ENCODE data around the gene PRR22. TPM values are rescaled to one million over a fixed set of nuclear protein-coding genes. Genes with fewer than 3 reads are reported as not detected.

Gene PRR22
- total RNA-seq, 4 donors from 2014 or later, result 1.6 to 3.5 TPM; not detected in 2

DNA sequence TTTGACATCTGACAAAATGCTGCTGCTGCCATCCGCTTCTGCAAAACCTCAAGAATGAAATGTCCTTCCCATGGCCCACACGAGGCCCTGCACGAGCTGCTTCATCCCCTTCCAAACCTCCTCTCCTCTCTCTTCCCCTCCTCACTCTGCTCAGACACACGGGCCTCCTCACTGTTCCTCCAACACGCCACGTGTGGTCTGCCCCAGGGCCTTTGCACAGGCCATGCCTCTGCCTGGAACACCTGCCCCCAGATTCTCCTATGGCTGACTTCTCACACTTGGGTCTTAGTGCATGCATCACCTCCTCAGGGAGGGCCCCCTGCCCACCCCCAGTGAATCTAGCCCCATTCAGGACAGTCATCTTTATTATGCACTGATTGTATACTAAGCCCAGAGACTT lies 36.2 kb upstream of the PRR22 start:
- Histone ChIP-seq H3K4me1 (no peaks in the 10 kb centered on the region), H3K4me3 (no peak overlapping the region), H3K27me3 (no peaks in the 10 kb centered on the region), H3K36me3 (no peaks in the 10 kb centered on the region), H3K27ac (no peak overlapping the region), H3K9me3 (no peaks in the 10 kb centered on the region)
- intact Hi-C loops (cut with DNase I; ENCODE audit: low total_unique reads), result no loop called here
- no peak for DNase-seq
- TF ChIP-seq, protein P1, sequence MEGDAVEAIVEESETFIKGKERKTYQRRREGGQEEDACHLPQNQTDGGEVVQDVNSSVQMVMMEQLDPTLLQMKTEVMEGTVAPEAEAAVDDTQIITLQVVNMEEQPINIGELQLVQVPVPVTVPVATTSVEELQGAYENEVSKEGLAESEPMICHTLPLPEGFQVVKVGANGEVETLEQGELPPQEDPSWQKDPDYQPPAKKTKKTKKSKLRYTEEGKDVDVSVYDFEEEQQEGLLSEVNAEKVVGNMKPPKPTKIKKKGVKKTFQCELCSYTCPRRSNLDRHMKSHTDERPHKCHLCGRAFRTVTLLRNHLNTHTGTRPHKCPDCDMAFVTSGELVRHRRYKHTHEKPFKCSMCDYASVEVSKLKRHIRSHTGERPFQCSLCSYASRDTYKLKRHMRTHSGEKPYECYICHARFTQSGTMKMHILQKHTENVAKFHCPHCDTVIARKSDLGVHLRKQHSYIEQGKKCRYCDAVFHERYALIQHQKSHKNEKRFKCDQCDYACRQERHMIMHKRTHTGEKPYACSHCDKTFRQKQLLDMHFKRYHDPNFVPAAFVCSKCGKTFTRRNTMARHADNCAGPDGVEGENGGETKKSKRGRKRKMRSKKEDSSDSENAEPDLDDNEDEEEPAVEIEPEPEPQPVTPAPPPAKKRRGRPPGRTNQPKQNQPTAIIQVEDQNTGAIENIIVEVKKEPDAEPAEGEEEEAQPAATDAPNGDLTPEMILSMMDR (IDR thresholded peaks at IDR 0.05), result no peak
- TF ChIP-seq POLR2A (IDR thresholded peaks at IDR 0.05), result no peak

DNA sequence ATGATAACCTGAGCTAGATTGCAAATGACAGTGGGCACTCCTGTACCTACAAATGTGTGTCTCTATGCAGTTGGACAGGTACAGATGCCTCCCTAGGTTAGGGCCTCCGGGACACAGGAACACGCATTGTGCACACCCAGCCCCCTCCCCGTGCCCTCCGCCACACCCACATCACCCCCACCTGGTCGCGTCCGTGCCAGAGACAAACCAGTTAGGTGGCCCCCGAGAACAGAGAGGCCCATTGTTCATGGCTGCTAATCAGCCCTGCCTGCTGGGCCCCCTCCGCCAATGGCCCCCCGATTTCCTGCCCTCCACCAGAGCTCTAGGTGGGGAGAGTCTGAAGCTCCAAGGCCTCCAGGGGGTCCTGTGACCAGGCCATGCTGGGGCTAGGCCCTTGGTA lies 34.0 kb upstream of the PRR22 start:
- H3K4me3 ChIP-seq, result no peak overlapping the region
- TF ChIP-seq, protein P1 (IDR thresholded peaks at IDR 0.05), result no peak
- TF ChIP-seq POLR2A (IDR thresholded peaks at IDR 0.05), result no peak
- intact Hi-C loops (cut with DNase I; ENCODE audit: low total_unique reads), result no loop called here
- no peaks in the 10 kb centered on the region for H3K4me1 ChIP-seq
- no peaks in the 10 kb centered on the region for H3K36me3 ChIP-seq
- no peaks in the 10 kb centered on the region for H3K9me3 ChIP-seq
- H3K27me3 ChIP-seq, result no peaks in the 10 kb centered on the region
- DNase-seq, result no peak
- no peak overlapping the region for H3K27ac ChIP-seq

DNA sequence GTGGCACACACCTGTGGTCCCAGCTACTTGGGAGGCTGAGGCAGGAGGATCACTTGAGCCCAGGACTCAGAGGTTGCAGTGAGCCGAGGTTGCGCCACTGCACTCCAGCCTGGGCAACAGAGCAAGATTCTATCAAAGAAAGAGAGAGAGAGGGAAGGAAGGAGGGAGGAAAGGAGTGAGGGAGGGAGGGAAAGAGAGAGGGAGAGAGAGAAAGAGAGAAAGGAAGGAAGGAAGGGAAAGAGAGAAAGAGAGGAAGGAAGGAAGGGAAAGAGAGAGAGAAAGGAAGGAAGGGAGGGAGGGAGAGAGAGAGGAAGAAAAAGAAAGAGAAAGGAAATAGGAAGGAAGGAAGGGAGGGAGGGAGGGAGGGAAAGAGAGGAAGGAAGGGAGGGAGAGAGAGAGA lies 32.7 kb upstream of the PRR22 start:
- no peaks in the 10 kb centered on the region for H3K9me3 ChIP-seq
- intact Hi-C loops (cut with DNase I; ENCODE audit: low total_unique reads), result no loop called here
- H3K36me3 ChIP-seq, result no peaks in the 10 kb centered on the region
- DNase-seq, result no peak
- H3K27ac ChIP-seq, result no peak overlapping the region
- H3K4me1 ChIP-seq, result no peaks in the 10 kb centered on the region
- H3K27me3 ChIP-seq, result no peaks in the 10 kb centered on the region
- TF ChIP-seq, protein P1 (IDR thresholded peaks at IDR 0.05), result no peak
- no peak for TF ChIP-seq POLR2A (IDR thresholded peaks at IDR 0.05)
- no peak overlapping the region for H3K4me3 ChIP-seq

DNA sequence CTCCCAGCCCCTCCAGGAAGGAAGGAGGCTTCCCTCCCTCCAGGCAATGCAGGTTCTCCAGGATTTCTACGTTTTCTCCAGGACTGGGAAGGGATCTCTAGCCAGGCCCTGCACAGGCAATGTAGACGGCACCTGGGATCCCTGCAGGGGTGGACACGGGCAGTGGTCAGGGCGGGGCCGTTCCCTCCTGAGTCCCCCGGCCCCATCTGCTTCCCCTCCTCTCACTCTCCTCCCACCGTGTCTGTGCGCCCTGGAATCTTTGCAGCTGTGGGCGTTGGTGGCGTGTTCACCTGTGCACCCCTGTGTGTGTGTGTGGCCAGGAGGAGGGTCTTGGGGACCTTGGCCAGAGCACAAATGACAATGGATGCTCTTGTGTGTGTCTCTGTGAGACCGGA lies 30.3 kb upstream of the PRR22 start:
- no peaks in the 10 kb centered on the region for H3K9me3 ChIP-seq
- no peak overlapping the region for H3K4me3 ChIP-seq
- no peaks in the 10 kb centered on the region for H3K4me1 ChIP-seq
- DNase-seq, result no peak
- H3K36me3 ChIP-seq, result no peaks in the 10 kb centered on the region
- TF ChIP-seq, protein P1 (IDR thresholded peaks at IDR 0.05), result no peak
- no peak for TF ChIP-seq POLR2A (IDR thresholded peaks at IDR 0.05)
- no peaks in the 10 kb centered on the region for H3K27me3 ChIP-seq
- H3K27ac ChIP-seq, result no peak overlapping the region
- intact Hi-C loops (cut with DNase I; ENCODE audit: low total_unique reads), result no loop called here

DNA sequence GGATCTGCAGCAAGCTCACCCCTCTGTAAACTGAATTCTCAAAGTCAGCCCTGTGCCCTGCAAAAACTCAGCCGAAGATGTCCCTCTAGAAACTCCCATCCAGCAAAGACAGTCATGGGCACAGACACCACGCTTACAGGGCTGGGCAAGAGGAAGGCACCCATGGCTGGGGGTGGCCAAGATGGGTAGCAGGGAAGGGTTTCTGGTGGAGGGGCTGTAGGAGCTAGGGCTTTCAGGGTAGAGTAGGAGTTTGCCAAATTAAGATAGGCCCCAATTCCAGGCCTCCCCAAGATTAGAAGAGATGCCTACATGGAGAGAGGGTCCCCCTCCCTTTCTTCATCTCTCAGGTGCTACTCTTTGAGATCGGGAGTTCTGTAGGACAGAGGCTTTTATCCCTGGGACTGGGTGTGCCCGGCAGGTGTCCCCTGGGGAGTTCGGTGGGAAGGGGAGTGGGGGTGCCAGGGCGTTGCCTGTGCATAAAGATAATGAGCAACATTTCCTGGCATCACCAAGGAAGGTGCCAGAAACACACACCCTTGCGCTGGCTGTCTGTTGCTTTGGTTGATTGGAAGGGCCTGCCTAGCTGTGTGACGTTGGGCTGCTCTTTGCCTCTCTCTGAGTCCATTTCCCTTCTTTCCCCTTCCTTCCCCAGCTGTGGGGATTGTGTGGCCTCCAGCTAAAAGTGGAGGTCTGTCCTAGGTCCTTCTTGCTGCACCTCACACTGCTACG lies 29.7 kb upstream of the PRR22 start:
- DNase-seq, result no peak

More for the DNA sequence above, 29.7 kb upstream of the PRR22 start:
- H3K36me3 ChIP-seq, result no peaks in the 10 kb centered on the region
- no peaks in the 10 kb centered on the region for H3K9me3 ChIP-seq
- no peaks in the 10 kb centered on the region for H3K27me3 ChIP-seq
- intact Hi-C loops (cut with DNase I; ENCODE audit: low total_unique reads), result no loop called here
- H3K4me1 ChIP-seq, result no peaks in the 10 kb centered on the region
- H3K4me3 ChIP-seq, result no peak overlapping the region
- no peak overlapping the region for H3K27ac ChIP-seq
- TF ChIP-seq, protein P1 (IDR thresholded peaks at IDR 0.05), result no peak
- no peak for TF ChIP-seq POLR2A (IDR thresholded peaks at IDR 0.05)

Data from uterus (tissue), 4 donors.